ENCODE measurements around the gene FANCE.
"Not testable (repeated sequence)": the region's sequence is repeated elsewhere in the genome, so short reads cannot be mapped to it uniquely, and the experiment has no call there.

FANCE gene

GRCh38 chr6:35497571-35498421 is 45.7 kb downstream of the FANCE start:
- peak; percentile 37 to 47 for DNase-seq (ENCODE audit: low read depth in 2 of 2)

DNA sequence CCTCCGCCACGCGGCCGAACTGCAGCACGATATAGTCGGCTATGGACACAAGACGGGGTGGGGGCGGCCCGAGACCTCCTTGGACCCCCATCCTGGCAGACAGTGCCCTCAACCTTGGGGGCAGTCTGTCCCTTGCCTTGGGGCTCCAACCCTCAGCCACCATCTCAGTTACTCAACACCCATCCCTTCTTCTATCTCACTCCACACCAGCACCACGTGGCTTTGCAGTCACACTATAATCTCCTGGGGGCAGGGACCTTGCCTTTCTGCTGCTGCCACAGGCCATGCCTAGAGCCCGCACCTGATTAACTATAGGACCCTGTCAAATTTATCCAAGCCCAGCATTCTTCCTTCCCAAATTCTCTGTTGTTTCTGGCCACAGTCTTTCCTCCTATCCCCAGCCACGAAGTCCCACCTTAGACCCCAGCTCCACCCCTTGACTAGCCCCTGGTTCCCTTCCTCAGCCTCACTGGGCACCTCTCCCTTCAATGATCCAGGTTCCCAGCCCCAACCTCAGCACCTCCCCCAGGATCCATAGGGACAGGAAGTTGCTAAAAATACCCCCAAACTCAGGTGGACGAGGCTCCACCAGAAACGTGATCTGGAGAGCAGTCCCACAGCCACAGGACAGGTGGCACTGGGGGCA is 46.4 kb downstream of the FANCE start:
- no peak for DNase-seq (ENCODE audit: low read depth in 2 of 2)

DNA sequence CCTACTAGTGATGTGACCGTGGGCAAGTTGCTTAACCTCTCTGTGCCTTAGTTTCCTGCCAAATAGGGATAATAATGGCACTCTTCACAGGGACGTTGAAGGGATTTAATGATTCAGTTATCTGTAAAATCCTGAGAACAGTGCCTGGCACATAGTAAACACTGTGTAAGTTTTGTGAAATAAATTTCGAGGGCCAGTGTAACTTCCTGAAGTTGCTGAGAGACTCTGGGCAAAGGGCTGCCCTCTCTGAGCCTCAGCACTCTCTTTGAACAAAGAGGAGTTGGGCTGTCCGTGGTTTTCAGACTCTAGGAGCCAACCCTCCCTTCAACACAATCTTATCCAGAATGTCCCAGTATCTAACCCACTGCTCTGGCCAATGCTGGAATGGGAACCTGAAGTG is 47.2 kb downstream of the FANCE start:
- no peak for DNase-seq (ENCODE audit: low read depth in 2 of 2)

GRCh38 chr6:35500782-35501181 is 48.6 kb downstream of the FANCE start:
- no peak for DNase-seq (ENCODE audit: low read depth in 2 of 2)

GRCh38 chr6:35501784-35502183 is 49.6 kb downstream of the FANCE start:
- no peak for DNase-seq (ENCODE audit: low read depth in 2 of 2)

DNA sequence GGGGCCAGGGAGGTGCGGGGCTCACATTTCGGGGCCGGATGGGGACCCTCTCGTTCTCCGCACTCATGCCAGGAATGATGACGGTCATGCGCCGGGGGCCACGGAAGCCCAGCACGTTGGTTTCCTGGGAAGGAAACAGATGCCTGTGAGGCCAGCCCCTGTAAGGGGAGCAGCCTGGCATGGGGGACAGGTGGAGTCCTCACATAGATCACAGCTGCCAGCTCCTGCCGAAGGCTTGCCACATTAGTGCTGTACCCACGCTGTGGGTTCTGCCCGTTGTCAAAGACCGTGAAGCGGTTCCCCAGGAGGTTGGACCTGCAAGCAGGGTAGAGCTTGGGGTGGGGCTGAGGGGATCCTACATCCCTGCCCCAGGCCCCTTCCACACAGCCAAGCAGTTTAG is 51.4 kb downstream of the FANCE start:
- no peak for DNase-seq (ENCODE audit: low read depth in 2 of 2)

DNA sequence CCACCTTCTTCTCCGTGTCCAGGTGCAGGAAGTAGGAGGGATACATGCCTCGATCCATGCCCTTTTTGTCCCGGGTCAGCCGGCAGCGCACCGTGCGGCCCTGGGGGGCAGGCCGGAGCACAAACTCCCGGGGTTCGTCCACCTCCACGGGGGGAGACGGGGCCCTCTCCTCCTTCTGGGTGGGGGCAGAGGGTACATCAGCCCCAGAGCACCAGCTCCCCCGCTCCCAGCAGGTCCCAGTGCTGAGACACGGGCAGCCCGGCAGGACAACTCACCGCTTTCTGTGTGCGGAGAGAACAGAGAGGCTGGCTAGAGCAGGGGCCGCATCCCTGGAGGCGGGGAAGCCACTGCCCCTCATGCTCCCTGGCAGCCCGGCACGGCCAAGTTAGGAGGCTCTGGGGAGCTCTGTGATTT is 53.9 kb downstream of the FANCE start:
- no peak for DNase-seq (ENCODE audit: low read depth in 2 of 2)

GRCh38 chr6:35506536-35506935 is 54.4 kb downstream of the FANCE start:
- no peak for DNase-seq (ENCODE audit: low read depth in 2 of 2)

DNA sequence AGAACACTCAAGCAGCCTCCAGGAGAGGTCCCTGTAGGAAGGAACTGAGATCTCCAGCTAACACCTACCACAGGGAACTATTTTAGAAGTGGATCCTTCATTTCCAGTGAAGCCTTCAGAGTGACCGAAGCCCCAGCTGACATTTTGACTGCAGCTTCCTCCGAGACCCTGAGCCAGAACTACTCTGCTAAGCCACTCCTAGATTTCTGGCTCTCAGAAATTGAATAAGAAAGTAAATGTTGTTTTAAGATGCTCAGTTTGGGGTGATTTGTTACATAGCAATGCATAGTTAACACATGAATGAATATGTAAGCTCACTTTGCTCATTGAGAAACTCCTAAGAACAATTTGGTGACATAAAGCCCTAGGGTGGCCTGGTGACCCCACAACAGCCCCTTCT is 55.1 kb downstream of the FANCE start:
- DNase-seq (ENCODE audit: low read depth in 2 of 2) = no peak

- DNase-seq (ENCODE audit: low read depth in 2 of 2) = no peak
Measured at GRCh38 chr6:35508027-35508426, 55.9 kb downstream of the FANCE start.

GRCh38 chr6:35508542-35508941 is 56.4 kb downstream of the FANCE start:
- DNase-seq (ENCODE audit: low read depth in 2 of 2) = no peak

DNA sequence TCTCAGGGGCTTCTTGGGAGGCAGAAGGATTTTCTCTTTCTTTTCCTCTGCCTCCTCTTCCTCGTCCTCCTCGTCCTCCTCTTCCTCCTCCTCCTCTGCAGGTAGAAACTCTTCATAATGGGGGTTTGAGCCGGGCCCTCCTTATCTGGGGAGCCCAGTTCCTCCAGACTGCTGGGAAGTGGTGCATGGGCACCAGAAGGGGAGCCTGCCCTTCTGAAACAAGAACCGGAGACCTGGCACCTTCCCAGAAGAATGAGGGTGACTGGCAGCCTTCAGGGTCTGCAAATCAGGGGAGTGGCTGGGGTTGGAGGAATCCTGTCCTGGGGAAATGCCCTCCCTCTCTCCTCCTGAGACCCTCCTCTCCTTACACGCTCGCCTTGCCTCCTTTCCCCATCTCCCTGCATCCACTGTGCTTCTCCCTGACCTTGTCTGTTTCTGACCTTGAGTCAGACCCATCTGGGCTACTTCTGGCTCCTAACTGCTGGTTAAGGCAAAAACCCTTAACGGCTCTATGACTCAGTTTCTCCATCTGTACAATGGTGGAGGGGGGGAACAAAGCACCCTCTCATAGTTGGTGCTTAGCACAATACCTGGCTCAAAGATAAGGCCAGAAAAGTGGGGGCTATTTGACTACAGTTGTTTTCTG is 58.9 kb downstream of the FANCE start:
- DNase-seq (ENCODE audit: low read depth in 2 of 2) = no peak

DNA sequence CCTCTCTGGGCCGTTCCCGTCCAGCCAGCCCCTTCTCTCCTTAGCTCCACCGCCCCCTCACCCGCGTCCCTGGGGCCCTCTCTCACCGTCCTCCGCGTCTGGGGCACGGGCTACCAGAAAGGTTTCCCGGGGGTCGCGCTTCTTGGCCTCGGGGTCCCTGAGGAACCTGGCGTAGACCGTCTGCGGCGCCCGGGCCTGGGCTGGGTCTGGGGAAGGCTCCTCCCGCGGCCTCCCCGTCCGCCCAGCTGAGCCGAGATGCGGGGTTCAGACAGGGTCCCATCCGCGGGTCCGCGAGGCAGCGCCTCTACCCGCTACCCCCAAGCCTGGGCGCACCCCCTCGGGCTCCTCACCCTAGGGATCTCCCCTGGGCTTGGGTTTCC is 59.4 kb downstream of the FANCE start:
- DNase-seq (ENCODE audit: low read depth in 2 of 2) = no peak

- DNase-seq (ENCODE audit: low read depth in 2 of 2) = no peak
Measured at GRCh38 chr6:35512006-35512405, 59.9 kb downstream of the FANCE start.

- DNase-seq (ENCODE audit: low read depth in 2 of 2) = no peak
Measured at GRCh38 chr6:35512740-35513139, 60.6 kb downstream of the FANCE start, which contains the start of gene TULP1. Gene TULP1, minus strand, starts transcription at chr6:35512896. Its CDS starts 38 bp downstream, at chr6:35512858.

- no peak for DNase-seq (ENCODE audit: low read depth in 2 of 2)
Measured at GRCh38 chr6:35514587-35514986, 62.4 kb downstream of the FANCE start.

GRCh38 chr6:35515939-35516338 is 63.8 kb downstream of the FANCE start:
- not testable (repeated sequence) for DNase-seq (ENCODE audit: low read depth in 2 of 2)

All from stimulated activated CD4-positive, alpha-beta T cell treated with anti-CD3 and anti-CD28 coated beads, Interleukin-4, amount 100 ng/mL, for 48 hours (primary cell).